G401 (cell line): Measurements from ENCODE around the gene RALGAPA2. TPM values are rescaled to one million over a fixed set of nuclear protein-coding genes. Genes with fewer than 3 reads are reported as not detected.

Experiments
- DNase-seq: peaks from one replicate; pipeline ENCODE4 v3.0.0-alpha.2; 2015; ENCODE audit warnings: low spot score
- in situ Hi-C: cut with HindIII; loops from 2 replicates; pipeline ENCODE4 v1.10.0; 2016; ENCODE audit warnings: low sequenced_read_pairs, mixed read lengths
- total RNA-seq: library from RNA; depleted of rRNA; stranded (reverse); fragments of >200 nt; shearing (Covaris generic); gene quantifications from 2 replicates; pipeline ENCODE4 v1.2.3, GENCODE V29; 2014

Gene RALGAPA2
- total RNA-seq, 1 experiment from 2014 or later, result 8.6 TPM

DNA sequence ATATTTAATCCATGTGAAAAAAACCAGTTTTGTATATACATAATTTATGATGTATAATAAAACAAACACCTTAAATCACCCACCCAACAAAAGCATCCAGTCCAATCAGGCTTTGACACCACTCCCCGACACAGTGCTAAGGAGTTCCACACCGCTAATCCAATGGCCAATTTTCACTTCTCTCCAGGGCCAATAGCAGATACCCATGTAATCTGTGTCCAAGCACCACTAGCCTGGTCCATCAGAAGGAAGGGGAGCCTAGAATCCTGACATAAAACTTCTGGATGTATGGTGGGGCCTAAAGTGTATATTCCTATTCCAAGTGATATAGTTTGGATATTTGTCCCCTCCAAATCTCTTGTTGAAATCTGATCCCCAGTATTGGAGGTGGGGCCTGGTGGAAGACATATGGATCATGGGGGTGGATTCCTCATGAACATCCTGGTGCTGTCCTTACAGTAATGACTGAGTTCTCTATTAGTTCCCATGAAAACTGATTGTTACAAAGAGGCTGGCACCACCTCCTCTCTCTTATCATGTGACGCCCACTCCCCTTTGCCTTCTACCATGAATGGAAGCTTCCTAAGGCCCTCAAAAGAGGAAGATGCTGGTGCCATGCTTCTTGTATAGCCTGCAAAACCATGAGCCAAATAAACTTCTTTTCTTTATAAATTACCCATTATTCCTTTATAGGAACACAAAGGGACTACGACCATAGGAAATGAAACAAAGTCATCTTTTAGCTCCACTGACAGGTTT is 20.8 kb downstream of the RALGAPA2 start:
- DNase-seq, result no peak
- in situ Hi-C loops, result no loop called here

DNA sequence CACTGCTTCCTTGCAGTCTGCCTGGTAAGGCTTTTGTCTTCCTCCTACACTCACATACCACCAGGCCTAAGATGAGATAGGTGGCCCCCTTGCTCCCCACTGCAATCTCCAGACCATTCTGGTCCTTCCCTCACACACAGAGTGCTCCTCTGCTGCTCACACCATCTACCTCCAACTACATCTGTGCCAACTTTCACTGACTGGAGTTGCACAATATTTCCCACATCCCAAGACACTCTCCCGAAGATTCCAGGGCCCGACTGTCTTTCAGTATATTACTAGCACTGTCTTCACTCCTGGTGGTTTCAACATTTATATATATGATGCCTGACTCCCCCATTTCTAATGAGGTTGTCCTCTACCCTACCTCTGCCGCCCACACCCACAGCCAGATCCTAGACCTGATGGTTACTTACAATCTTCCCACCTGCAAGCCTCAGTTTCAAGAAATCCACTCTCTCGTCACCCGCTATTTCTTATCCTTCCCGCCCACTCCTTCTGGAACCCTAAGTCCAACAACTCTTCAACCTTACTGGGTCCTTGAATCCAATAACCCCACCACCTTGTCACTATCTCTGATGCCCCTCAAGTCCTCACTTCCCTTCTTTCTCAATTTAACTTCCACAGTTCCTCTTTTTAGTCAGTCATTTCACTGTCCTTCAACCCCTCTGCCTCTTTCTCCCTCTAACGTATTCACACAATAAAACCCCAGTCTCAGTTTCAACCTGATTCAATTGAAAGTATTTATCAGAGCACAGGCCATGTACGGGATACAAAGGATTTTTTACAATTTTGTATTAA is 21.6 kb downstream of the RALGAPA2 start:
- in situ Hi-C loops, result no loop called here
- DNase-seq, result no peak

DNA sequence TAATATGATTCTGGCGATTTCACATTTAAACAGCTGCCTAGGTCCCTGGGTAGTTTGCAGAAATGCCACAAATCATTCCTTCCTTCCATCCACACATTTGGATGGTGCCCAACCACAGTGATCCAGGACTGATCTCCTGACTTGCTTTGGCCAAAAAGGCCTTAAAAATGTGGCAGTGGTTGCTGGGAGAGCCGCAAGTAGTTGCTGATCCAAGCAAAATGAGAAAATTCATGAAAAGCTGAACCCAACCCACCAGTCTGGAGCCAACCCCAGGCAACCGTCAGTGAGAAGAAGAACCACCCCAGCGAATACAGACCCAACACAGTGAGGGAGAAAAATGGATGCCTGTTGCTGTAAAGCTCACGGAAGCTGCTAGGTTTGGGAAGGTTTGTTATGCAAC is 25.1 kb downstream of the RALGAPA2 start:
- DNase-seq, result no peak
- in situ Hi-C loops, result no loop called here

DNA sequence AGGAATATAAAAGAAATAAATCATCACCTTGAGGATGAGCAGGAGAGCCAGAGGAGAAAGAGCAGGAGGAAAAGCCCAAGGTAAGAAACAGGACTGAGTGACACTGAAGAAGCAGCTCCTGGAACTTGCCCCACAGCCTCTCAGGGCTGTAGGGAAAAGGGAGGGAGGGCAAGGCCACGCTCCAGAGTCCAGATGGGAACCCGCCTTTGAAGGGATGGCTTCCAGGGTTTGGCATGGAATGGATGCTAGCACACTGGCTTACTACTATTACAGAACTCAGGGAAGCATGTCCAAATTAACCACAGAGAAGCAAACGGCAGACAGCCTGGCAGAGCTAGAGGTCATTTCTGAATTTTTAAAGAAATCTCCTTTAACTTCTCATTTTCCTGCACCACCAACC is 26.8 kb downstream of the RALGAPA2 start:
- peak; percentile 41 for DNase-seq
- in situ Hi-C loops, result no loop called here

DNA sequence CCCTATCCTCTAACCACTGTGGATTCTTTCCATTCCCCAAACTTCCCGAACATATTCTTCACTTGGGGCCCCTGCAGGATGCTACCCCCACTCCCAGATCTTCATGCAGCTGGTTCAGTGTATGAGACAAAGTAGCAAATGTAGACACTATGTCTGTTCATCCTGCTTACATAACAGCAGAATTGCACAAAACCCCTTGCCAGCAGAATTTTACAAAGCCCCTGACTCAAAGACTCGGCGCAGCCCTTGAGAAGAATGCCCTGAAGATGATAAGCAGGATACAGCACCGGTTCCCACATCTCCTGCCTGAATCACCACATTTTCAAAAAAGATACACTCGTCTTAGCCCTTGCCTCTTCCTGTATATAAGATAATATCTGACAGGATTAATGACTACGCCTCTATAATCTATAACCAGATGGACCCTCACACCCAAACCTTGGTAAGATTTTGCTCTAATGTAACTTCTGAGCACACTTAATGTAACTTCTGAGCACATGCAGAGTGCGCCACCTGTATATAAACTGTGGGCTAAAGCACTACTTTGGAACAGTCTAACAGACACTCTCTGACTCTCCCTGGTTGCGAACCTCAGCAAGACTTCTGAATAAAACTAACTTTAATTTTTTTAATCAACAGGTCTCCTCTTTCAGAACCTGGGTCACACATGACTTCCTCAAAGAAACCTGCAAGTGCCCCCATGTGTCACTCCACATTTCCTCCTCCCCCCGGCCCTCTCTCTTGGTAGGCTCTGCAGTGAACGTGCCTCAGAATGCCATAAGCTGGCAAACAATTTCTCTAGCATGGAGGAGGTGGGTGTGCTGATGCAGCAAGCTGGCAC is 28.7 kb downstream of the RALGAPA2 start:
- DNase-seq, result no peak
- in situ Hi-C loops, result no loop called here

DNA sequence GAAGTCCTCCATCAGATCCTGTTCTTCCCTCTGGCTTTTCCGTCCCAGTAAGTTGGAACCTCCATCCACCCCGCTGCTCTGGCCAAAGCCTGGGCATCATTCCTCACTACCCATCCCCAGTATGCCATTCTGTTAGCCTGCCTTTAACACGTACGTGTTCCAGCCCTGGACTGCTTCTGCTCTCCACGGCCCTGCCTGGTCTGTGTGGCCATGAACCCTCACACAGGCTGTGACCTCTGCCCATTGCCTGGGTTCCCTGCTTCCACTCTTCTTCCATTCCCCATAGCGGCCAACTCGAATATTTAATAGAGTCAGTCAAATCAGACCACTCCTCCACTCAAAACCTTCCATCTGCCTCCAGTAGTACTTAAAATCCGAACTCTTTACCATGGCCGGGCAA is 29.4 kb downstream of the RALGAPA2 start:
- in situ Hi-C loops, result no loop called here
- no peak for DNase-seq

DNA sequence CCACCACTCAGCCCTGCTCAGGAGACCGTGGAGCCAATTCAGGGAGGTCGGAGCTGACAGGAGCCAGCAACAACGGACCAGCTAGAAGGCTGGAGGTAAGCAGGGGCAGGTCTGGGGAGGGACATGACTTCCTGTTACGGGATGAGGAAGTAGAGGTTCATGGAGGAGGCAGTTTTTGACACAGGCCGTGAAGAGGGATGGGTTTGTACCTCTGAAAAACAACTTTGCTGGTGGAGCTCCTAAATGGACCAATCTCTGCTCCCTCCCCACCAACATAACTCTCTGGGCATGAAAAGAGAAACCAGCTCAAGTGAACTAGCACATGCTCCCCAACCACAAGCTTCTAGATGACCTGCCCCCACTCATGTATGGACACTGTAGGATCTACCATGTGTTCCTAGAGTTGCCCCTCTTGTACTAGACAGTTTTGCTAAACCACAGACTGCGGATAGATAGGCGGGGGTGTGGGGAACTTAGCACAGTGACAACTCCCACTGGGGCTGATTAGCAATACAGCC is 31.4 kb downstream of the RALGAPA2 start:
- in situ Hi-C loops, result no loop called here
- DNase-seq, result no peak

DNA sequence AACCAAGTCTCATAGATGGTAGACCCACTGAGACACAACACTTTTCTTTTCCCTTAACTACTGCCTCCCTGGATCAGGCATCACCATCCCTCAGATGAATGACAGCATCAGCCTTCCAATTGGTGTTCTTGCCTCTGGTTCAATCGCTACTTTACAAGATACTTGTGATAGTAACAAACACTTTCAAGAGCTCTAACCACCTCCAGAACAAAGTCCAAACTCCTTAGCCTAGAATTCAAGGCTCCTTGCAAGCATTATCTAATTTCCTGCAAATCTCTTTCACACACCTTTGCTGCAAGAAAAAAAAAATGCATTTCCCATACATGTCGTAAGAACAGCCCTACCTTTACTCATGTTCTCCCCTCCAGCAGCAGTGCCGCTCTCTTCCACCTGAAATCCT is 33.1 kb downstream of the RALGAPA2 start:
- in situ Hi-C loops, result no loop called here
- DNase-seq, result no peak

DNA sequence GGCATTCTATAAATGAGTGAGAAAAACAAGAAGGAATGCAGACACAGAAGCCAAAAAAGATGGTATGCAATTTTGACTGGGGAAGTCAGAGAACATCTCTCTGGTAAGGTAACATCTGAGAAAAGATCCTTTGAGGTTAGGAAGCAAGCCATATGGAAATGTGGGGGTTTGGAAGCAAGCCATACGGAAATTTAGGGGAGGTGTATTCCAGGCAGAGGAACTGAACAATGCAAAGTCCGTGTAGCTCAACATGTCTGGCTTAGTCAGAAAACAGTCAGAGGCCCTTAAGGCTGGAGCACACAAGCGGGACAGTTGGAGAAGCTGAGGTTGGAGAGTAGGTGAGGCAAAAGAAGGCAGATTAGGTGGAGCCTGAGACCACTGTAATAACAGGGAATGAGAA is 35.3 kb downstream of the RALGAPA2 start:
- no peak for DNase-seq
- in situ Hi-C loops, result no loop called here

DNA sequence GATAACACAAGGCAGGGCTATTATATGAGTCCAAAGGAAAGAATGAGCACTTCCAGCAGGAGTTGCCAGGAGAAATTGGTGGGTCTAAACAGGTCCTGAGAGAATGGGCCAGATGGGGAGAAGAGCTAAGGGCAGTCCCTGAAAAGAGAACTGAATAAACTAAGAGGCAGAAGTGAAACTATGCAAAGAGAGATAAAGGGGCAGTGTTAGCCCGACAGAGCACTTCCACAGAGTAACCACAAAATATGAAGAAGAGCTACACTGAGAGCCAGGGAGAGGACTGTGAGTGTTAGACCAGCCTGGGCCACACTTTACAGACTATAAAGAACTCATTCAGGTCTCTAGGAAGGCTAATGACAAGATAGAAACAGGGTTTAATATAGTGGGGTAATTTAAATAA is 43.8 kb downstream of the RALGAPA2 start:
- in situ Hi-C loops, result no loop called here
- DNase-seq, result no peak

DNA sequence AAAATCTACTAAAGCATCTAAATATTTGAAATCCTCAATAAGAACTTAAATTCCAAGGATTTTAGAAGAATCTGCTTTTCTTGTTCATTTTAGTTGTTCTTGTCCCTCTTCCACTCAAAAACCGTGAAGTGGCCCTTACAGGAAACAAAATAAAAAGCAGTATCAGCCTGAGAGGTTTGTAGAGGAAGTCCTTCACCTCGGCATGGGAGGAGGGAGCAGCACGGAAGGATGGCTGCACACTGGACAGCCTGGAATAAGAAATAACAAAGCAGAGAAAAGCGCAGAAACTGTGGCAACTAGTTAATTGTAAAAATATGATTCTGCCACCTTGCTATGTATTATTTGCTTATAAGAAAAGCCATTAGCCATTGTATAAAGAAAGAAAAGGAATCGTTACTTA is 46.1 kb downstream of the RALGAPA2 start:
- in situ Hi-C loops, result no loop called here
- DNase-seq, result no peak

DNA sequence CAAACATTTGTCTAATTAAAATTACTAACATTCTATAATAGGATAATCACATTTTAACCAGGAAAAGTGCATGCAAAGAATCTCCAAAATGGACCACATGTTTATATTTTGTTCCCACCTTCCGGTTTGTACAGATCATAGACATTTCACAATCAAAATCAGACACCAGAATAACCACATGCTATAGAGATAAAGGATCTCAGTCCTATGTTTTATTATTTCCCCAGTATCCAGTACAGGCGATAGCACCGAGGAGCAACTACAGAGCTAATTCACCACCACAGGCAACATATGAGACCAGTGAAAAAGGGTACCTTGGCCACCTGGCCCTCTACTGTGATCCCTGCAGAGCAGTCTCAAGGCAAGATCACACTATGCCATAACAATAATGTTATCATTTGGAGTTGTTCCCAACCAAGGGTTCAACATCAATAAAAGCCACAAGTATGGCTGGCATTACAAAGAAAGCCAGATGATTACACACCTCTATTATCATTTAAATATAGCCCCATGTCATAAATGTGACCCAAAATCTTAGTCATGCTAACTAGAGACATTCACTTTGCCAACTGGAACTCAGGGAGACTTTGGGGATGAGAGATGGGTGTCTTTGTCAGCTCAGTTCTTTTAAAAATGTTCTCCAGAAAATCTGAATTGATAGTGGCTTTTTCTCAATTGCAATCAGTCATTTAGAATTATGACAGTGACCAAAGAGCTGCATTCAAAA is 46.7 kb downstream of the RALGAPA2 start:
- no peak for DNase-seq
- in situ Hi-C loops, result no loop called here

DNA sequence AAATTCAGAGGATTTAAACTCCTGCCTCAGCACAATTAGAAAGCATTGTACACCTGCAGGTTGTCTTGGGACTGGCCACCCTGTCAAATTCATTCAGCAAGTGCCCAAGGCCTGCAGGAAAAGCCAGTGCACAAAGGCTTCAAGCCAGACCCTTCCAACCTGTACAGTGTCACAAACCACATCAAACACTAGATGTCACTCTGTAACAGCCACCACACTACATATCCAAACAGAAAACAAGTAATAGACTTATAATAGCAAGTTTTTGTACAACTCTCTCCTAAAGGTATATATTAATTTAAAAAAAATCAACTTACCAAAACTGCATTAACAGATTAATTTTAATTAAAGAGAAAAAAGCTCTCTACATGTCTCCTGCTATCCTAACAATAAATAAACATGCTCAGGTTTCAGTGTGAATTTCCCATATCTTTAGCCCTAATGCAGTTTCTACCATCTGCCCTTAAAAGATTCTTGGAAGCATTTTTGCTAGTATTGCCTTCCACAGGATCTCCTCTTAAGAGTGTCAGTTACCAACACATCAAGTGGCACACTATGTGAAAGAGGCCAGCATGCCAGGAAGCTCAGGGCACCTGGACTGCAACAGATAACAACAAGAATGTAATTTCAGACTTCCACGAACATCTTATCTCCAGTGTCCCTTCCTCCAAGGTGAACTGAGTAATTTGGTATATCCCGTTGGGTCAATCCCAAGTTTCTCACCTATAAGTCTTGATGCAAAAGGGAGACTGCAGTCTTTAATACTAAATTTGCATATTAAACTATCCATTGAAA is 47.5 kb downstream of the RALGAPA2 start:
- DNase-seq, result peak; percentile 50
- in situ Hi-C loops, result no loop called here

DNA sequence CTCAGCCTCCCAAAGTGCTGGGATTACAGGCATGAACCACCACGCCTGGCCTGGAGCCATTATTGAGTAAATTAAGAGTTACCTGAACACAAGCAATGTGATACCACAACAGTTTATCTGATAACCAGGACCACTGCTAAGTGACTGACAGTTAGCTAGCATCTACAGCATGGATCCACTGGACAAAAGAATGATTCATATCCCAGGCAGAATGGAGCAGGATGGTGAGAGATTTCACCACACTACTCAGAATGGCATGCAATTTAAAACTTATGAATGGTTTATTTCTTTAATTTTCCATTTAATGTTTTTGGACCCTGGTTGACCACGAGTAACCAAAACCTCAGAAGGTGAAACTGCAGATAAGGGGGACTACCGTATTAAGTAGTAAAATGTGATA is 48.6 kb downstream of the RALGAPA2 start:
- DNase-seq, result no peak
- in situ Hi-C loops, result no loop called here

DNA sequence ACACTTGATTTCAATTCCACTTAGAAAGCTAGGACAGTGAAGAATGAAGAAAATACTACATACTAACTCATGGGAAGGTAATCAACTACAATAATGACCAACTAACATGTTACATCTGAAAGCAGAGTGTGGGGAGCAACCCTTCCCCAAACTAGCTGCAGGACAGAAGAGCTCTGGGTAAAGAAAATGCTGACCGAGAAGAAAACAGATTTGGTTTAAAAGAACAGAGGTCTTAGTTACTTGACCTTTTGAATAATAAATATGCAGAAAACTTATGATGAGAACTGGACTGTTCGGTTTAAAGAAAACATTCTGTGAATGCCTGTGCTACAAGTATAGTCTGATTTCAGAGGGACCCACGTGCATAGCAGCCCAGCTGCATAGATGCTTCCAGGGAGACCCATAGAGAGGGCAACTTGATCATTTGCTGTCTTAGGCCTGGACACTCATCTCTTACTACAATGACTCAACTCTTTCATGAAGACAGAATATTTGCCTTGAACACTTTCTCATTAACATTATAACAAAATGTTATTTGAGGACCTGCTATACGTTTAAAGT is 53.5 kb downstream of the RALGAPA2 start:
- in situ Hi-C loops, result no loop called here
- DNase-seq, result no peak

DNA sequence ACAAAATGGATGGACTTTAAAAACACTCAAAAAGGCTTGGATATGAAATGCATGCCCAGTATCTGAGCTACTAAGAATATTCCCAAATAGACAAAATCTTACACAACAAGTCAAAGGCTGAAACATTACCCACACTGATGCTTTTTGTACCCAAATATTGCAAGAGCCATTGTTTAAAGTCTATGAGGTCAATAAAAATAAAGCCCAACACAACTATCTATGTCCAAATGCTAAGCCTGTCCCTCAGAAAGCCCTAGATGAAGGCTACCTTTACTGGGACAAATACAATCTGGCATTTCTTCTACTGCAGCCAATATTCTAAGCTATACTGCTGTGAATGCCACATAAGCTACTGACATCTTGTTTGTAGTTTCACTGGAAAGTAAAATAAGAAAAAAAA is 54.3 kb downstream of the RALGAPA2 start:
- in situ Hi-C loops, result no loop called here
- peak; percentile 64 for DNase-seq

DNA sequence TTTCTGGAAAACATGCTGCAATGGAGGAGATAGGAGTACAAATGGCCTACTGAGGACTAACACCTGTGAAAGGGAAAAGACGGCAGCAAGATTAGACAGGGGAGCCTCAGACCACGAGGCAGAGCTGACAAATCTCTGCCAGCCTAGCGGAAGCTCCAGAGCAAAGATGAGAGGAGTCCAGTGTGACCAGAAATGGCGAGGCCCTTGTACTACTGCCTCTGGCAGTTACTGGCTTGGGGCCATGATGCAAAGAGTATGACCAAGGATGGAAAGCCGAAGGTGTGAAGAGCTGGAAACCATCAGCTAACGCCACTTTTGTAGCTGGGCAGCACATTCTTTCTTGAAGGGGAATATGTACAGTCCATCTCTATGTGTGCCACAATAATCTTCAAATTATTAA is 55.4 kb downstream of the RALGAPA2 start:
- in situ Hi-C loops, result no loop called here
- DNase-seq, result no peak

DNA sequence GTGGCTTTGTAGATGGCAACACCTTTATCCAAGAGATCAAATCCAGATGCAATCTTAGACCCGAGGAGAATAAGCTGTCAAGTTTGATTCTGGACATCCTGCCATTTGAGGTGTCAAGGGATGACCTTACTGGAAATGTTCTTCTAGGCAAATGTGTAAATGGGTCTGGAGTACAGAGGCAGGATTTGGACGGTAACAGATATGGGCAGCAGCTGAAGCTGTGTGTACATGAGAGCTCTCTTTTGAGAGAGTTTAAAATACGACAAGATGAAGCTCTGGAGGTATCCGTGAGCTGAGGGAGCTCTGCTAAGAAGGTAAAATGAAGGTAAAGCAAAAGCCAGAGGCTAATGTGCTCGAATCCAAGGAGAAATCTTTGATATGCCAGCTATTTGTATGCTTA is 56.6 kb downstream of the RALGAPA2 start:
- in situ Hi-C loops, result no loop called here
- DNase-seq, result no peak
